GM19099 (cell line): ENCODE measurements around the gene TMEM63C.

Experiments used
- POLR2A ChIP-seq: IDR thresholded peaks from 3 replicates; pipeline ENCODE4 v1.6.1; 2011; ENCODE audit warnings: low read depth; ENCODE audit not compliant: insufficient read length; ENCODE audit errors: extremely low read depth

Gene TMEM63C, protein sequence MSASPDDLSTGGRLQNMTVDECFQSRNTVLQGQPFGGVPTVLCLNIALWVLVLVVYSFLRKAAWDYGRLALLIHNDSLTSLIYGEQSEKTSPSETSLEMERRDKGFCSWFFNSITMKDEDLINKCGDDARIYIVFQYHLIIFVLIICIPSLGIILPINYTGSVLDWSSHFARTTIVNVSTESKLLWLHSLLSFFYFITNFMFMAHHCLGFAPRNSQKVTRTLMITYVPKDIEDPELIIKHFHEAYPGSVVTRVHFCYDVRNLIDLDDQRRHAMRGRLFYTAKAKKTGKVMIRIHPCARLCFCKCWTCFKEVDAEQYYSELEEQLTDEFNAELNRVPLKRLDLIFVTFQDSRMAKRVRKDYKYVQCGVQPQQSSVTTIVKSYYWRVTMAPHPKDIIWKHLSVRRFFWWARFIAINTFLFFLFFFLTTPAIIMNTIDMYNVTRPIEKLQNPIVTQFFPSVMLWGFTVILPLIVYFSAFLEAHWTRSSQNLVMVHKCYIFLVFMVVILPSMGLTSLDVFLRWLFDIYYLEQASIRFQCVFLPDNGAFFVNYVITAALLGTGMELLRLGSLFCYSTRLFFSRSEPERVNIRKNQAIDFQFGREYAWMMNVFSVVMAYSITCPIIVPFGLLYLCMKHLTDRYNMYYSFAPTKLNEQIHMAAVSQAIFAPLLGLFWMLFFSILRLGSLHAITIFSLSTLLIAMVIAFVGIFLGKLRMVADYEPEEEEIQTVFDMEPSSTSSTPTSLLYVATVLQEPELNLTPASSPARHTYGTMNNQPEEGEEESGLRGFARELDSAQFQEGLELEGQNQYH

DNA sequence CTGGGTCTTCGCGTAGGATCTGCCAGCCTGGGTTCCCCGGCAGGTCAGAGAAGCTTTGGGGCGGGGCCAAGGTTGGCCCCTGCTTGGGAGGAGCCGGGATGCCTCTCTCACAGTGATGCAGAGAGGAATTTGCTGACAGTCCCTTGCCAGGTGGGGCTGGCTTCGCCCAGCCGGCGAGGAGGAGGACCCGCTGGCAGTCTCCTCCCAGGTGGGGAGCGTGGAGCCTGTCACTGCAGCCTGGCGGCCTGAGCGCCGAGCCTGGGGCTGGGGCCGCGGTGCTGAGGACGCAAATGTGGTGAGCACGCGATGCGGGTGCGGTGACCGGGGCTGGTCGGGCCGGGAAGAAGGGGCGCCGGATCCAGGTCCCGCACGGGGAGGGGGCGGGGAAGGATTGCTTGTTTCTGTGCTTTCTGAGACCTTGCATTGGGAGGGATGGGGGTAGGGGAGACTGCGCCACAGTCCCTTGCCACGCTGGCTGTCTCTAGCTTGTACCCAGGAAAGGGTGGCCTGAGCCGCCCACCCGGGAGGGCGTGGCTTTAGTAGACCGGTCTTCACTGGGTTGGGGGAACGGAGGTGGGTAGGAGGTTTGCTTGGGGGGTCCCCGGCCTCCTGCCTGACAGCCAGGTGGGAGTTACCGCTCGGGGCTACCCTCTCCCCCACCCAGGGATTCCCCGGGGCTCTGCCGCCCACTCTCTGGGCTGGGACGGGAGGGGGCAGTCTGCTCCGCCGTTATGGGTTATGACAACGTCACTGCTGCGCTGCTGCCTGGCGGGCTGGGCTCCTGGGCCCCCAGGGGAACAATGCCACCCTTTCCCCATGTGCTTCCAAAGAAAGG, at the start of gene TMEM63C:
Gene TMEM63C, plus strand, starts transcription at position 196 of the 835 bp plus-strand sequence. CDS start 37,016 bp downstream, outside the sequence.
- TF ChIP-seq POLR2A: no peak

DNA sequence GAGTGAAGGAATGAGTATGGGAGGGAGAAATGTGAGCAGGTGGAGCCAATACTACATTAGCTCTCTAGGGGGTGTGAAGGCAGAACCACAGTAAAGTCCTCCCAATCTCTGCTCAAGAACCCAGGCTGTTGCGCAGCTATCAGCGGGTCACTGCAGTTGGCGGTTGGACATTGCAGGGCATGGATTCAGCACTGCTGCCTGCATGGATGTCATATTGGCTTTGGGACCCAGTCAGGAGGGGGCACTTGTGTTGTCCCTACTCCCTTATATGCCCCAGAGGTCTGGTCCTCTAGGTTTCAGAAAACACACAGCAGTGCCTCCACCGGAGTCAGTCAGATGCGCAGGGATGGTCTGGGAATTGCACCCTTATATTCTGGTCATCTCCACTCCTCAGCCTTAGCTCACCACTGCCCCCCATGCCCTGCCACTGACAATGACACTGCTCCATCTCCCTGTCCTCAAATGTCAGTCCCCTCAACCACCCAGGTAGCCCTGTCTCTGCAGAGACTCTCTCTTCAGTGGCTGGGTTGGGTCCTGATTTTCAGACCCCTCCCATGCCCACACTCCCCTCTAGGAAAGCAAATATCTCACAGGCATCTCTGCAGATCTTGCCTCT, 49.6 kb upstream of the TMEM63C start:
- no peak for TF ChIP-seq POLR2A

DNA sequence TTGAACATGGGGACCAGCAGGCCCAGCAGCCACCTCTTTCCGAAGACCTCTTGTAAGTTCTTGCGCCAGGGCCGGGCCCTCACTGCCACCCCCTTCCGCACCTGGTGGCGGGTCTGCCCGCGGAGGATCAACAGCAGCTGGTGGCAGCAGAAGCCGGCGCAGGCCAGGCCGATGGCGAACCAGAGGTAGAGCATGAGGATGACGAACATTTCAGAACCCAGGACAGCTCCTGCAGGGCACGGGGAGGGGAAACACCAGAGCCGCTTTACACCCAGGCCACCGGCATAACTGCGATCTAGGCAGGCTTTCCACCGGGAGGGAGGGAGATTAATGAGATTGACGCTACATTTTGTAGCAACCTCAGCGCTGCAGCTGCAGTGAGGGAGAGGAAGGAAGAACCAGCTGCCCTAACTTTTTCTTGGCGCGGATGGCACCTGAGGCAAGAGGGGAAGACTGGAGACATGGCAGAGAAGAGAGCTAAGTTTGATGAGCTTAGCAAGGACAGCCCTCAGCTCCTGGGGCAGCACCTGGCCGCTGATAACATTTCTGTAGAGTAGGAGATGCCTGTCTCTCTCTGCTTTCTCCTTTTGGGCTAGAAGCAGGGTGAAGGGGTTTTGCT, 47.8 kb upstream of the TMEM63C start:
- TF ChIP-seq POLR2A: no peak

DNA sequence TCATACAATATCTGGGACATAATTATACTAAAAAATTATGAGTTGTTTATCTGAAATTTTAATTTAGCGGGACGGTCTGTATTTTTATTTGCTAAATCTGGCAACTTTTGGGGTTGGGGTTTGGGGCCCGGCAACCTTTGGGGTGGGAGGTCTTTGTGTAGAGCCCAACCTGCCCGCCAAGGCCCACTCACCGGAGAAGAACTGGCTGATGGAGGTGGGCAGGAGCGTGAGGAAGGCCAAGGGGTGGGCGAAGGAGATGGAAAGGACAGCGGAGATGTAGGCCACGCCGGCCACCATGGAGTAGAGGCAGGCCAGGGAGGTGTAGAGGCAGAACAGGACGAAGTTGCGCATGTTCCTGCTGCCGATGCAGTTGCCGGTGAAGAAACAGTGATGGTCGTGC, 42.6 kb upstream of the TMEM63C start:
- no peak for TF ChIP-seq POLR2A

DNA sequence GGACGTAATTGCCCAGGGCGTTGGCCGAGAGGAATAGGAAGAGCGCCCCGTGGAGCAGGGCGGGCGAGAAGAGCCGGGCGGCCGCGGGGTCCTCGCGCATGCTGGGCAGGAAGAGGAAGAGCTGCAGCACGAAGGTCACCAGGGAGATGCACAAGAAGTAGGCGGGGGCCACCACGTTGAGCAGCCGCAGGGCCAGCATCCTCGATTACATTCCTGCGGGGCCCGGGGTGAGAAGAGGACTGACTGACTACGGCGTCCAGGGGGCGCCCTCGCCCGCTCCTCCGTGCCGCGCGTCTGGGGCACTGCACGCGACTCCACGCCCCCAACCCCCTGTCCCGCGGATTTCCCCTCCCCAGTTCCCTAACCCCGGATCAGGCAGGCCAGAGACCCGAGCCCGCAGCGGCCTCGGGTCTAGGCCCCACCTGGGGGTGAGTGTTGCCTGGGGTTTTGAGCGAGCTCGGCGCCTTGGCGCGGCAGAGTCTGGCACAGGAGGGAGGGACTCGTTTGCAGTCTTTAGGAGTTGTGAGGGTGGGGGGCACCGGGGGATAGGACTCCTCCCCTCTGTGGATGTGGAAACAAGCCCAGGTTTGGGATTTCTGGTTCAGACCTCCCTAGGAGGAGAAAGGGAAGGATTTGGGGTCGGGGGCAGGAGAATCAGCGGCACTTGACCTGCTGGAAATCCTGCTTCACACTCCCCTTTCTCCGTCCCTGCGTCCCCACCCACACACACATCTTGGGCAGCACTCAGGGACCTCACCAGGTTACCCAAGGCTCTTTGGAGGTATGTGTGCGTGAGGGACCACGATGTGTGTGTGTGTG, 41.8 kb upstream of the TMEM63C start:
- TF ChIP-seq POLR2A: no peak

DNA sequence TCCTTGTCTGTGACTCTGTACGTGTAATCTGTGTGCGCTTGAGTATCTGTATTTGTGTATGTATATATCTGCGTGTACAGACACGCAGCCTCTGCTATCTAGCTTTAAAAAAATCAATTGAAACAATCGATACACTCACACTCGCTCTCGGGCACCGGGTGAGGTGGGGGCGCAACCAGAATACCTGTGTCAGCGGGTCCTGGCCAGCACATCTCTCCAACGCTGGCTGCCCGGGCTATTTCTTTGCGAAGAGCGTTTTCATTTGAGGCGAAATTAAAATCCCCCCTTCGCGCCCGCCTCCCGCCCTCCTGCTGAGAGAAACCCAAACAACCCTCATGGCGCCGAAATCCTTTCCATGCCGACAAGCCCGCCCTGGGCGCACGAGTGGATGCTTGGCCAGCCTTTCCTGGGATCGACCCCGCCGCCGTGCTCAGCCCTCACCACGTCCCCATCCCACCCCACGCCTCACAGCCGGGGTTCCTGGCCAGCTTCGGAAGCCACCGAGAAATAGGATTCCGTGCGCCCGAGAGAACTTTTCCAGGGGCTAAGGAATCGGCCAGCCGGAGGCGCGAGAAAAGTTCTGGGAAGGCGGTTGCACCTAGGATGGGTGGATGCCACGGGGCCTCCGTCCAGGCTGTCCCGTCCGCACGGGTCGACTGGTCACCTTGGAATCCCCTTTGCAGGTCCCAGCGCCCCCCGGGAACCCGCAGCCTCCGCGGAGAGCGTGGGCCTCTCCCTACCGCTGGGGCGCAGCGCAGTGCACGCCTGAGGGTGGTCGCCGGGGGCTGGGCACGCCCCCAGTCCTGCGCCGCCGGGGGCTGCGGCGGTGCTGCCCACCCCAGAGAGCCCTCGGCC, 41.0 kb upstream of the TMEM63C start:
- TF ChIP-seq POLR2A: no peak

DNA sequence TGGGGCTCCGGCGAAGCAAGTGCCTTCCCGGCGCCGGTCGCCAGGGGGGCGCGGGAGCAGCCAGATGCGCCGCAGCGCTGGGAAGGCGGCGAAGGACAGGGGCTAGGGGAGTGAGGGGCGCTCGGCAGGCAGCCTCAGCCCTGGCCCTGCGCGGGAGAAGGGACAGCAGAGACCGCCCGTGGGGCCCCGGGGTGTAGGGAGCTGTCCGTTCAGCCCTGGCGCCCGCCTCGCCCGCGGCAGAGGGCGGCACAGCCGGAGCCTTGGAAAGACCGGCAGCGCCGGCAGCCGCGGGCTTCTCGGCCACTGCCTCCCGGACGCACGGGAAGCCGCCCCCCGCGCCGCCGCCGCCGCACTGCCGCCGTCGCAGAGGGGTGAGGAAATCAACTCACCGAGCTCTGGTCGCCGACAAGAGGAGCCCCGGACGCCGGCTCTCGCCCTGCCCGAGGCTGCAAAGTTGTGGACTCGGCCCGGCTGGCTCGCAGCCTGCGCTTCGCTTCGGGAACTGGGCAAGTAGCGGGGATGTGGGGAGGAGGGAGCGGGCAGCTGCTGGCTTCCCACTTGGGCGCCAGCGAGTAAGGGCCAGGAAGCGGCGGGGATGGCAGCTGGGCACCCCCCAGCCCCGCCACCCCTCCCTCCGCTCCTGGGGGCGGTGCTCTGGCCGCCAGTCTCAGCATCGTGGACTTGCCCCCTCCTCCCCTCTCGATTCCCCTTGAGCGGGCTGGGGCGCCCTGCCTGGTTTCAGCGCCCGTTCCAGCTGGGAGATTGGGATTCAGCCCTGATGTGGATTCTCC, 40.2 kb upstream of the TMEM63C start, which contains the start of gene ZDHHC22:
Gene ZDHHC22, minus strand, starts transcription at position 578 of the 791 bp plus-strand sequence. CDS start 2,053 bp downstream, outside the sequence.
- no peak for TF ChIP-seq POLR2A

DNA sequence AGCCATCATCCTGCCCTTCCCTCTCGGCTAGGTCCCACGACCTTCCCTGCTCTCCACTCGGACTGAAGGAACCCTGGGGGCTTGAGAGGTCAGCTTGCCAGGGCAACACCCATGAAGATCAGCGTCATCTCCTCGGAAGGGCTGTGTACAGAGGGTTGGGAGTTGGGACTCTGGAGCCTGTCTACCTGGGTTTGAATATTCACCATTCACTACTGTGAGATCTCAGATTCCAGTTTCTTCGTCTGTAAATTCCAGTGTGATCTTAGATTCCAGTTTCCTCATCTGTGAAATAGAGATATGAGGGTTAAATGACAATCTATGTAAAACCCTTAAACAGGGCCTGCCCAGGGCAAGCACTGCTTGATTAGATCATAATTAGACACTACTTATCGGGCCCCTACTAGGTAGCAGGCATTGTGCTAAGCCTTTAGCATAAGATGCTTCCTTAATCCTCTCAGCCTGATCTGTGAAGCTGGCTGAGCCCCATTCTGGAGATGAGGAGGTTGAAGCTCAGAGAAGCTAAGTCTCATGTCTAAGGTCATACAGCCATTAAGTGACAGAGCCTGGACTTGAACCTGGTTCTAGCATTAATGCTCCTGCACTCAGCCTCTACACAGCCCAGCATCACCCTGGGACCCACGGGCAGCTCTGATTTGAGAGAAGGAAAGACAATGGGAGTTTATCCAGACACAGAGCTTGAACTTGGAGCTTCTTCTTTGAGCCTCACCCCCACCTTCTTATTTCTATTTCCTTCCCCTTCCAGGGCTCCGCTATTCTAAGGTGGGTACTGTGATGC, 39.4 kb upstream of the TMEM63C start:
- TF ChIP-seq POLR2A: no peak

DNA sequence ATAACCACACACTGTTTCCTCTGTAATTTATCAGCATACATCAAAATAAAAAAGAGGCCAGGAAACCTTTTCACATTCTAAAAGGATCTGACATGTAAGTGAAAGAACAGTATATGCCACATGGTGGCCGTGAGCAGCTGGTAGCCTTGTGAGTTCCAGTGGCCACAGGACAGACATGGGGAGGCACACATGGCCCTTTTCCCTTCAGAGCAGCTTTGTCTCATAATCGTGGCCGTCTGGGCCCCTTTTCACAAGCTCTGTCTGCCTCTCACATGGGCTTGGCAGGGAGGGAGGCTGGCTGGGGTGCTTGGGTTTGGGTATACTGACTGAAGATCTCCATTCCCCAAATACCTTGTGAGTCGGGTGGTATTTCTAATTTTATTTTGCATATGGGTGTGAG, 38.5 kb upstream of the TMEM63C start:
- no peak for TF ChIP-seq POLR2A

DNA sequence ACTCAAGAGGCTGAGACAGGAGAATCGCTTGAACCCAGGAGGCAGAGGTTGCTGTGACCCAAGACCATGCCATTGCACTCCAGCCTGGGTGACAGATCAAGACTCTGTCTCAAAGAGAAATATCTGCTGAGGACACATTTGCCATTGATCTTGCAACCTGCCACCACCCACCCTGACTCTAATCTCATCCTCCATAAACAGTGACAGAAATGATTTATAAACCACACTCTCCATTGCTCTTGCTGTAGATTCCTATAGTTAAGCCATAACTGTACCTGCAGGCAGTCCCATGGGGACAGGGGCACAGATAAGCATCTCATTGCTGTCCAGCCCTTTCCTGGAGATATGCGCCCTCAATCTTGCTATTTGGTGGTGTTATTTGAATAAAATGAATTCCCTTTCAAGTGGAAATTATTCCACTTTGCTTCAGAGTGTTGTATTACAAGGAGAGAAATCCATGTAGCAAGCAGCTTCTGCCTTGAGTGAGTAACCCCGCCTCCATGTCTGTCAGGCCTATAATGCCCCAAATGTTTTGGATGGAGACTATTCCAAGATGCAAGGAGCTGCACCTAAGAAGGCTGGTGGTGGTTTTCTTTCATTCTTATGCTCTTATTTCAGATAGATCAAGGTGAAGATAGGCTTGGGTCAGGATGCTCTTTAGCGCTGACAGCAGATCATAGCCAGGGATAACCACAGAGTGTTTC, 37.0 kb upstream of the TMEM63C start:
- no peak for TF ChIP-seq POLR2A
